HepG2 (cell line): ENCODE measurements around the gene GOLGA6L6. TPM values are rescaled to one million over a fixed set of nuclear protein-coding genes. Genes with fewer than 3 reads are reported as not detected.

Experiments
- polyA plus RNA-seq, 8 experiments: library from polyadenylated mRNA; depleted of rRNA in 3 of 8; stranded (reverse) in 7 of 8; unstranded in 1 of 8; fragments of >200 nt; fragmentation: Illumina TruSeq in 4 of 8; extraction: Trizol in 4 of 8; gene quantifications; 2 replicates each; pipeline versions ENCODE4 v1.2.1 to v1.2.3, GENCODE V29; 2011 to 2016; ENCODE audit warnings: low read depth in 4 of 8, missing spikeins in 1 of 8, mixed read lengths in 1 of 8; ENCODE audit not compliant: insufficient read depth in 1 of 8
- small RNA-seq, 3 experiments: library from RNA; depleted of rRNA; stranded (forward); fragments of <200 nt; gene quantifications; one replicate each; pipeline ENCODE3, GENCODE V24; 2012; ENCODE audit warnings: low read depth in 2 of 3, low replicate concordance in 1 of 3; ENCODE audit not compliant: insufficient read length in 3 of 3, insufficient read depth in 2 of 3
- total RNA-seq, 5 experiments: library from RNA; depleted of rRNA; stranded (reverse); fragments of >200 nt; fragmentation: Illumina TruSeq; extraction: Trizol; gene quantifications; 2 replicates each; pipeline ENCODE4 v1.2.3, GENCODE V29; 2016; ENCODE audit warnings: low read depth in 1 of 5

The GOLGA6L6 gene
- total and polyA plus RNA-seq, 2 of the 13 experiments (the other 11 are each of a cell fraction or from before 2014, with no cell fraction given): not detected

Small RNAs within 50 kb of the gene (small RNA-seq; reads per million reads assigned to genes)
- gene RN7SL759P: 0 reads per million in 3 experiments
